Fibroblast of pulmonary artery (primary cell): ENCODE measurements around the gene CREBBP.
"Not testable (repeated sequence)": the region's sequence is repeated elsewhere in the genome, so short reads cannot be mapped to it uniquely, and the experiment has no call there.

Source experiments
- DNase-seq: peaks from one replicate; pipeline ENCODE4 v3.0.0-alpha.2; 2010; ENCODE audit warnings: low read depth
- H3K4me3 ChIP-seq: replicated peaks from 2 replicates; pipeline ENCODE4 v1.5.1; 2011; ENCODE audit warnings: low read depth, mild to moderate bottlenecking, control low read depth, low read length, moderate library complexity
- CTCF ChIP-seq: IDR thresholded peaks from 2 replicates; pipeline ENCODE4 v1.5.1; 2011; ENCODE audit warnings: mild to moderate bottlenecking, control low read depth, low read length, inconsistent platforms; ENCODE audit errors: missing control alignments

The CREBBP gene

GRCh38 chr16:3904875-3905274 lies 24.4 kb upstream of the CREBBP start:
- no peak overlapping the region for H3K4me3 ChIP-seq
- no peak for DNase-seq
- no peak for TF ChIP-seq CTCF

GRCh38 chr16:3890091-3890490 lies 9.6 kb upstream of the CREBBP start:
- no peak overlapping the region for H3K4me3 ChIP-seq
- no peak for TF ChIP-seq CTCF
- DNase-seq: no peak

- no peak for DNase-seq
- TF ChIP-seq CTCF: no peak
- H3K4me3 ChIP-seq: no peak overlapping the region
Observed at GRCh38 chr16:3889059-3889458, 8.5 kb upstream of the CREBBP start.

GRCh38 chr16:3885999-3886398 lies 5.5 kb upstream of the CREBBP start:
- not testable (repeated sequence) for H3K4me3 ChIP-seq, DNase-seq

- no peak for TF ChIP-seq CTCF
- no peak for DNase-seq
- no peak overlapping the region for H3K4me3 ChIP-seq
Observed at GRCh38 chr16:3884398-3884797, 3.9 kb upstream of the CREBBP start.

- no peak for DNase-seq
- TF ChIP-seq CTCF: no peak
- no peak overlapping the region for H3K4me3 ChIP-seq
Observed at GRCh38 chr16:3882531-3882930, 2.0 kb upstream of the CREBBP start.

- TF ChIP-seq CTCF: no peak
- H3K4me3 ChIP-seq: peak overlapping the region; percentile 61
- no peak for DNase-seq
Observed at GRCh38 chr16:3881499-3881990, 1.0 kb upstream of the CREBBP start.
